Measurements from ENCODE around the gene CFAP74. TPM values are rescaled to one million over a fixed set of nuclear protein-coding genes. Genes with fewer than 3 reads are reported as not detected.

CFAP74 gene
- total and polyA plus RNA-seq, 2 of the 13 experiments (the other 11 are each of a cell fraction or from before 2014, with no cell fraction given), result 0.27 to 0.62 TPM

DNA sequence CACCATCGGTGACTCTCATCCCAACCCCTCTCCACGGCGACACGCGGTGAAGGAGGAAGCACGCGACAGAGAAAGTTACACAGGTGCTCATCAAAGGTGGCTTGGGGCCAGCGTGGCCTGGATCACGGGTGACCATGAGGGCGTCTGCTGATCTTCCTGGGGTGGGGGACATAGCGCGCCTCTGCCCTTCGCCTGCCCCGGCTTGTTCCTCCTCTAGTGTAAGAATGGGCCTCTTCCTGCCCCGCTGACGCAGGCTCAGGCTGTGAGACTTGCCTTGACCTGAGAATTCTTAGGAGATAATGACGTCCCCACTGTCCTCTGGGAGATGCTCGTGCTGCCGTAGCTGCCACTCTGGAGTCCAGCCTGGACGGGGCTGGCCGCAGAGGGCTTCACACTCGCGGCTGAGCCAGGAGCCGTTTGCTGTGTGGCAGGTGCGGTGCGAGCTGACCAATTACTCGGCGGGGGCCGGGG is 45.5 kb downstream of the CFAP74 start:
- POLR2A ChIA-PET, result interaction anchor here (2.0 kb wide), 1 partner anchor 14 kb away, joined by 5 read pairs; no protein-coding TSS in a partner anchor
- no peak for FAIRE-seq

GRCh38 chr1:1957533-1957961 is 46.0 kb downstream of the CFAP74 start:
- peaks cover 0 to 42% of the 10 kb centered on the region in 2 experiments; a peak in 3 of 5 replicates for H3K27me3 ChIP-seq (ENCODE audit: control insufficient read depth in 1 of 2, insufficient read depth in 2 of 2, low read length in 2 of 2)
- H2AFZ ChIP-seq (ENCODE audit: low read length), result no peak overlapping the region
- no peak overlapping the region for H3K4me3 ChIP-seq (replicated peaks in 1 of 3; ENCODE audit: insufficient read depth in 1 of 3, low read depth in 2 of 3, low read length in 3 of 3)
- ChIA-PET CTCF (ENCODE audit: low intra/inter-chr PET ratio, low total read pairs) (no interaction called here), POLR2A (interaction anchor here (2.0 kb wide), 1 partner anchor 13 kb away, joined by 5 read pairs; no protein-coding TSS in a partner anchor)
- FAIRE-seq, result no peak
- intact Hi-C loops (cut with micrococcal nuclease; ENCODE audit: unreplicated experiment) (no loop called here), in situ Hi-C loops (cut with HindIII; ENCODE audit: extremely low pct_ligation_motif_present, low pct_unique_long_range_greater_than_20kb) (no loop called here)
- no peaks in the 10 kb centered on the region for H3K79me2 ChIP-seq (ENCODE audit: insufficient read depth, low read length)
- 66% methylated on average over 5 of the region's 22 CpGs for WGBS (ENCODE audit: low lambda C conversion rate)
- peaks cover 79% of the 10 kb centered on the region for H3K4me1 ChIP-seq (ENCODE audit: insufficient read depth, low read length)
- H3K9me3 ChIP-seq (ENCODE audit: low read length), result no peaks in the 10 kb centered on the region
- H4K20me1 ChIP-seq (ENCODE audit: insufficient read depth, low read length), result no peaks in the 10 kb centered on the region
- H3K4me2 ChIP-seq (ENCODE audit: low read depth, low read length), result no peak overlapping the region
- no peak for DNase-seq (ENCODE audit: low spot score)
- no peaks in the 10 kb centered on the region for H3K36me3 ChIP-seq (replicated peaks in 1 of 2; ENCODE audit: control insufficient read depth in 1 of 2, insufficient read depth in 2 of 2, low read length in 2 of 2)
- no peak overlapping the region for H3K9ac ChIP-seq (ENCODE audit: insufficient read depth, low read depth, low read length)
- no peak for ATAC-seq
- BruUV-seq (replicated peaks), result no TSS peak
- H3K27ac ChIP-seq (ENCODE audit: extremely low read length, insufficient read depth, low read length), result no peak overlapping the region
- TF ChIP-seq ZNF232 (CRISPR knock-in tag; IDR thresholded peaks at IDR 0.05; ENCODE audit: borderline replicate concordance) (no peak), ZNF530 (CRISPR knock-in tag; IDR thresholded peaks at IDR 0.05; ENCODE audit: low read depth) (no peak), HNF4A (CRISPR knock-in tag; IDR thresholded peaks at IDR 0.05) (no peak), ZNF761 (CRISPR knock-in tag; conservative IDR thresholded peaks at IDR 0.05) (no peak), RBAK (CRISPR knock-in tag; IDR thresholded peaks at IDR 0.05) (no peak), ZEB1 (IDR thresholded peaks at IDR 0.05; ENCODE audit: insufficient replicate concordance, low read depth) (no peak), ZFX (CRISPR knock-in tag; IDR thresholded peaks at IDR 0.05; ENCODE audit: low read depth) (no peak), REXO4 (CRISPR knock-in tag; IDR thresholded peaks at IDR 0.05; ENCODE audit: borderline replicate concordance) (no peak), ZNF441 (CRISPR knock-in tag; IDR thresholded peaks at IDR 0.05; ENCODE audit: borderline replicate concordance) (no peak), DMAP1 (CRISPR knock-in tag; IDR thresholded peaks at IDR 0.05) (no peak), ZNF274 (CRISPR knock-in tag; IDR thresholded peaks at IDR 0.05) (no peak), ELK4 (CRISPR knock-in tag; IDR thresholded peaks at IDR 0.05; ENCODE audit: borderline replicate concordance) (no peak)
- TF ChIP-seq, protein P1, sequence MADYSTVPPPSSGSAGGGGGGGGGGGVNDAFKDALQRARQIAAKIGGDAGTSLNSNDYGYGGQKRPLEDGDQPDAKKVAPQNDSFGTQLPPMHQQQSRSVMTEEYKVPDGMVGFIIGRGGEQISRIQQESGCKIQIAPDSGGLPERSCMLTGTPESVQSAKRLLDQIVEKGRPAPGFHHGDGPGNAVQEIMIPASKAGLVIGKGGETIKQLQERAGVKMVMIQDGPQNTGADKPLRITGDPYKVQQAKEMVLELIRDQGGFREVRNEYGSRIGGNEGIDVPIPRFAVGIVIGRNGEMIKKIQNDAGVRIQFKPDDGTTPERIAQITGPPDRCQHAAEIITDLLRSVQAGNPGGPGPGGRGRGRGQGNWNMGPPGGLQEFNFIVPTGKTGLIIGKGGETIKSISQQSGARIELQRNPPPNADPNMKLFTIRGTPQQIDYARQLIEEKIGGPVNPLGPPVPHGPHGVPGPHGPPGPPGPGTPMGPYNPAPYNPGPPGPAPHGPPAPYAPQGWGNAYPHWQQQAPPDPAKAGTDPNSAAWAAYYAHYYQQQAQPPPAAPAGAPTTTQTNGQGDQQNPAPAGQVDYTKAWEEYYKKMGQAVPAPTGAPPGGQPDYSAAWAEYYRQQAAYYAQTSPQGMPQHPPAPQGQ (CRISPR knock-in tag; IDR thresholded peaks at IDR 0.05; ENCODE audit: borderline replicate concordance), result no peak
- TF ChIP-seq, protein P2, sequence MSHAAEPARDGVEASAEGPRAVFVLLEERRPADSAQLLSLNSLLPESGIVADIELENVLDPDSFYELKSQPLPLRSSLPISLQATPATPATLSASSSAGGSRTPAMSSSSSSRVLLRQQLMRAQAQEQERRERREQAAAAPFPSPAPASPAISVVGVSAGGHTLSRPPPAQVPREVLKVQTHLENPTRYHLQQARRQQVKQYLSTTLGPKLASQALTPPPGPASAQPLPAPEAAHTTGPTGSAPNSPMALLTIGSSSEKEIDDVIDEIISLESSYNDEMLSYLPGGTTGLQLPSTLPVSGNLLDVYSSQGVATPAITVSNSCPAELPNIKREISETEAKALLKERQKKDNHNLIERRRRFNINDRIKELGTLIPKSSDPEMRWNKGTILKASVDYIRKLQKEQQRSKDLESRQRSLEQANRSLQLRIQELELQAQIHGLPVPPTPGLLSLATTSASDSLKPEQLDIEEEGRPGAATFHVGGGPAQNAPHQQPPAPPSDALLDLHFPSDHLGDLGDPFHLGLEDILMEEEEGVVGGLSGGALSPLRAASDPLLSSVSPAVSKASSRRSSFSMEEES (CRISPR knock-in tag; IDR thresholded peaks at IDR 0.05), result no peak

More for the DNA sequence above, 45.5 kb downstream of the CFAP74 start:
- H2AFZ ChIP-seq (ENCODE audit: low read length), result no peak overlapping the region
- peaks cover 0 to 46% of the 10 kb centered on the region in 2 experiments; a peak in 4 of 5 replicates for H3K27me3 ChIP-seq (ENCODE audit: control insufficient read depth in 1 of 2, insufficient read depth in 2 of 2, low read length in 2 of 2)
- no peak for DNase-seq (ENCODE audit: low spot score)
- H3K9me3 ChIP-seq (ENCODE audit: low read length), result no peaks in the 10 kb centered on the region
- no peak overlapping the region for H3K9ac ChIP-seq (ENCODE audit: insufficient read depth, low read depth, low read length)
- intact Hi-C loops (cut with micrococcal nuclease; ENCODE audit: unreplicated experiment), result no loop called here
- WGBS (ENCODE audit: low lambda C conversion rate), result 65% methylated on average over 17 of the region's 29 CpGs
- no peaks in the 10 kb centered on the region for H4K20me1 ChIP-seq (ENCODE audit: insufficient read depth, low read length)
- H3K4me3 ChIP-seq (replicated peaks in 1 of 3; ENCODE audit: insufficient read depth in 1 of 3, low read depth in 2 of 3, low read length in 3 of 3), result no peak overlapping the region; a peak in 1 of 6 replicates
- in situ Hi-C loops (cut with HindIII; ENCODE audit: extremely low pct_ligation_motif_present, low pct_unique_long_range_greater_than_20kb), result no loop called here
- no peaks in the 10 kb centered on the region for H3K36me3 ChIP-seq (replicated peaks in 1 of 2; ENCODE audit: control insufficient read depth in 1 of 2, insufficient read depth in 2 of 2, low read length in 2 of 2)
- BruUV-seq (replicated peaks), result no TSS peak
- H3K4me2 ChIP-seq (ENCODE audit: low read depth, low read length), result no peak overlapping the region
- CTCF ChIA-PET (ENCODE audit: low intra/inter-chr PET ratio, low total read pairs), result no interaction called here
- no peak overlapping the region for H3K27ac ChIP-seq (ENCODE audit: extremely low read length, insufficient read depth, low read length)
- H3K4me1 ChIP-seq (ENCODE audit: insufficient read depth, low read length), result peaks cover 81% of the 10 kb centered on the region
- no peak for TF ChIP-seq LCORL (IDR thresholded peaks at IDR 0.05)
- TF ChIP-seq LCORL (CRISPR knock-in tag; IDR thresholded peaks at IDR 0.05), result no peak
- 0 out of 2 replicates have a peak, but pooled peaks have one; percentile 55 for TF ChIP-seq ZBTB38 (CRISPR knock-in tag; IDR thresholded peaks at IDR 0.05)
- ATAC-seq, result no peak
- no peaks in the 10 kb centered on the region for H3K79me2 ChIP-seq (ENCODE audit: insufficient read depth, low read length)

Data from HepG2 (cell line).